HK-2 (cell line): Measurements from ENCODE around the gene SLC41A2.
"Not testable (repeated sequence)": the region's sequence is repeated elsewhere in the genome, so short reads cannot be mapped to it uniquely, and the experiment has no call there.

Experiments used
- DNase-seq: peaks from one replicate; pipeline ENCODE4 v3.0.0-alpha.2; 2018; ENCODE audit not compliant: unreplicated experiment

SLC41A2 gene

GRCh38 chr12:104964167-104964855, 6.2 kb upstream of the SLC41A2 start:
- no peak for DNase-seq

DNA sequence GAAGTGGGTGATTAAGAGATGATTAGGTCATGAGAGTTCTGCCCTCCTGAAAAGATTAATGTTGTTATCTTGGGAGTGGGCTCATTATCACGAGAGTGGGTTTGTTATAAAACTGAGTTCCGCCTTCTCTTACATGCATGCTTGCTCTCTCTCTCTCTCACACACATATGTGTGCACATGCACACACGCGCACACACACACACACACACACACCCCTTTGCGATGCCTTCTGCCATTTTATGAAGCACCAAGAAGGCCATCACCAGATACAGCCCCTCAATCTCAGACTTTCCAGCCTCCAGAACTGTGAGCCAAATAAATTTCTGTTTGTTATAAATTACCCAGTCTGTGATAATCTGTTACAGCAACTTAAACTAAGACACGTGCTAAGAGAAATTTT, 5.7 kb upstream of the SLC41A2 start:
- DNase-seq: no peak

DNA sequence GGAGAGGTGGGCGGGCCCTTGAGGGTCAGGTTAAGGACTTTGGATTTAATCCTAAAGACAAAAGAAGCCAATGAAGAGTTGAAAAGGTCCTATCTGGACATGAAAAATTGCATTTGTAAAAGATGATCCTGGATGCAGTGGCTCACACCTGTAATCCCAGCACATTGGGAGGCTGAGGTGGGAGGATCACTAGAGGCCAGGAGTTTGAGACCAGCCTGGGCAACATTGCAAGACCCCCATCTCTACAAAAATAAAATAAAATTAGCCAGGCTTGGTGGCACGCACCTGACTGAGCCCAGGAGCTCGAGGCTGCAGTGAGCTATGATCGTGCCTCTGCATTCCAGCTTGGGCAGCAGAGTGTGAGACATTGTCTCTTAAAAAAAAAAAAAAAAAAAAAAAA, 2.4 kb upstream of the SLC41A2 start:
- no peak for DNase-seq

- DNase-seq: no peak
Observed at GRCh38 chr12:104959335-104959841, 1.3 kb upstream of the SLC41A2 start.

DNA sequence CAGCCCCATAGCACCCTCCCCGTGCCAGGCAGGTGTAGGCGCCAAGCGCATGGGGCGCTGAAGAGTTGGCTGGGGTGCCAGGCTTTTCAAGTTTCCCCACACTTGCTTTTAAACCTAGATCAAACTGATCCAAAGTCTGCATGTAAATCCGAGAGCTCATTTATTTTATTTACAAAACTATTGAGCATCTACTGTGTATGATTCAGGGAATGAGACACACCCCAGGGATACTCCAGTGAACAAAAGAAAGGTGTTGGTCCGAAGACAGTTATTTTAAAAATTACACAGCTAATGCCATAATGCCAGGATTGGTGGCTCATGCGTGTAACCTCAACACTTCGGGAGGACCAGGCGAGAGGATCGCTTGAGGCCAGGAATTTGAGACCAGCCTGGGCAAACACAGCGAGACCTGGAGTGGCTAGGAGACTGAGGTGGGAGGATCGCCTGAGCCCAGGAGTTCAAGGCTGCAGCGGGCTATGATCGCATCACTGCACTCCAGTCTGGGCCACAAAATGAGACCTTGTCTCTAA, 780 bp upstream of the SLC41A2 start:
- peak; percentile 65 for DNase-seq

DNA sequence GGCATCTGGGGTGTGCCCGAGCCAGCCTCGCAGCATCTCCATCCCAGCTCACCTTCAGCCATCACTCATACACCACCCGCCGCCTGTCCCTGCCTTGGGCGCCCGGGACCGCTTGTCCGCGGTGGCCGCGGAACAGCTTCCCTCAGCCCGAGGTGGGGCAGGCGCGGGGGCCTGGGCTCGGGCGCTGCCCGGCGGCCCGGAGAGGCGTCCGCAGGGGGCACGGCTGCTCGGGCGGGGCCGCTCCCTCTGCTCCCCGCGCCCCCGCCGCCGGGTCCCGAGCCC, 430 bp downstream of the SLC41A2 start:
- DNase-seq: no peak

GRCh38 chr12:104956870-104957718, 996 bp downstream of the SLC41A2 start:
- no peak for DNase-seq

DNA sequence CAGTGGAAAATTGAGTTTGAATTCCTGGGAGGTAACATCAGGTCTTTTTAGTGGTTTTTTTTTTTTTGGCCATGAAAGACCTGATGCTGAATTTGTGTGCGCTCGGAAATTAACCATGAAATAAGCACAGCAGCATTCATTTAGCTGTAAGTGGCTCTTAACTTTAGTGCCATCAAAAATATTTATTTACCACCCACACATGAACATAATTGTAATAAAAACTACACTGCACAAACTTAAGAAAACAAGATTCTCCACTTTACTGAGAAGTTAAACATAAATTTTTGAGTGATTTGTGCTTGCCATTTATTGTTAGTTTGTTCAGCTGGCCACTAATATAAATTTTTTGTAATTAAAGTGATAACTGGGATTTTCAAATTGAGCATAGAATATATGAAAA, 2.4 kb downstream of the SLC41A2 start:
- DNase-seq: no peak

- DNase-seq: no peak
Observed at GRCh38 chr12:104953323-104953722, 4.8 kb downstream of the SLC41A2 start.

DNA sequence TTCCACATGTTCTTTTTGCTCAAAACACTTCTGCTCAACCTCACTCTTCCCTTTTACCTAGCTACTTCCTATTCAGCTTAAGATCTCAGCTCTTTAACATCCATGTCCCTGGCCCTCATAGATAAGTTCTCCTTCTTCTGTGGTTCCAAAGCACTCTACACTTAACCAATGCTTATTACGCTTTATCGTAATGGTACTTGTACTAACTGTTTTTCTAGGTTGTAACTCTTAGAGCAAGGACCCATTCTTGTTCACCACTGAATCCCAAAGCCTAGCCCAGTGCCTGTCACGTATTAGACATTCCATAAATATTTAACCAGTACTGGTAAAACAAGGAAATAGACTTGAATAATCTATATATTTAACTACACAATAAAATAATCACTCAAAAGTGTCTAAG, 5.3 kb downstream of the SLC41A2 start:
- DNase-seq: no peak

DNA sequence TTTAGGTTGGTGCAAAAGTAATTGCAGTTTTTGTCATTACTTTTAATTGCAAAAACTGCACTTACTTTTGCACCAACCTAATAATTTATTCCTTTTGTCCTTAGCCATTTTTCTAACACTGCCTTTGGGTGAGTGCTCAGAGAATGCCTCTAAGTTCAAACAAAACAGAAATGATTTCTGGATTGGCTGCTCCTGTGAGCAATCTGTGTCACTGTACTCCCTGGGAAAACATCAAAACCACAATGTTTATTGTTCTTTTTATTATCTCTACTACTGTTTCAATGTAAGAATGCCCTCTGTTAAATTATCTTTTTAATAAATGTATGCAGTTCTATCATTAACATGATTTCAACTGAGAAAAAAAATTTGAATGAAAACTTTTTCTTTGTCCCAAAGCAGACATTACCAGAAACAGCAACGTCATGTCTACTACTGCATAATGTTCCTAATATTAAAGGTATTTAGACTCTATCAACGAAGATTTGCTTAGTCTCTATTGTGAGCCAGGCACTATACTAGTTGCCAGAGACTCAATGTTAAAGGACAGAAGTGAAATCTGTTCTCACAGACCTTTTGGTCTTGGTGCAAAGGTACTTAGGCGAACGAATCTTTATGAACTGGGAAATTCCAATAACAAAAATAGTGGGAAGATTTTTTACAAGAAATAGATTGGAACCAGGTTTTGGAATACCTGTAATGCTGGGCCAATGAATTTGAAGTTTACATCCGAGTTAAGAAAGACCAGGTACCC, 6.2 kb downstream of the SLC41A2 start:
- DNase-seq: no peak

- DNase-seq: not testable (repeated sequence)
Observed at GRCh38 chr12:104948716-104949115, 9.4 kb downstream of the SLC41A2 start.

DNA sequence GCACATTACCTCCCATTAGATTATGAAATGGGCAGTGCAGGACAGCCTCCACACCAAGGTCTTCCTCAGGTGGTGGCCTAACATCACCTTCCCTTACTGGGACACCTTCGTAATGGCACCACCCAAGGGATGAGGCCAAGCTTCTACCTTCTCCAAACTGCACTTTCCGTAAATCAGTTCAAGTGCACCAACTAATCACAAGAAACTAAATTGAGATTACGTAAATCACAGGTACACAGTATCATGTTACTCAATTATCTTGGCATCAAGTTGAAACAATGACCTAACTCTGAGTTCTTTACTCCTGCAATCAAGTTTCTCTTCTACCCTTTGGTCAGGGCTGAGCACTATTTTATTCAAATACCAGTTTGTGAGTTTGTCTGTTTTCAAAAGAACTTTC, 13.8 kb downstream of the SLC41A2 start:
- no peak for DNase-seq

GRCh38 chr12:104943401-104943800, 14.7 kb downstream of the SLC41A2 start:
- not testable (repeated sequence) for DNase-seq

DNA sequence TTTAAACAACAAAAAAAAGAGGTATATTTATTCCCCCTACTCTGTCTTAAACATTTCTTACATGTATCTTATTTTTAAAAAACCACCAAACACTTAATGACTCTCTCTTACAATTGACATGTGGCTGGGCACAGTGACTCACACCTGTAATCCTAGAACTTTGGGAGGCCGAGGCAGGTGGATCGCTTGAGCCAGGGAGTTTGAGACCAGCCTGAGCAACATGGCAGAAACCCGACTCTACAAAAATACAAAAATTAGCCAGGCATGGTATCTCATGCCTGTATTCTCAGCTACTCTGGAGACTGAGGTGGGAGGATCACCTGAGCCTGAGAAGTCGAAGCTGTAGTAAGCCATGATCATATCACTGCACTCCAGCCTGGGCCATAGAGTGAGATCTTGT, 16.0 kb downstream of the SLC41A2 start:
- DNase-seq: no peak

DNA sequence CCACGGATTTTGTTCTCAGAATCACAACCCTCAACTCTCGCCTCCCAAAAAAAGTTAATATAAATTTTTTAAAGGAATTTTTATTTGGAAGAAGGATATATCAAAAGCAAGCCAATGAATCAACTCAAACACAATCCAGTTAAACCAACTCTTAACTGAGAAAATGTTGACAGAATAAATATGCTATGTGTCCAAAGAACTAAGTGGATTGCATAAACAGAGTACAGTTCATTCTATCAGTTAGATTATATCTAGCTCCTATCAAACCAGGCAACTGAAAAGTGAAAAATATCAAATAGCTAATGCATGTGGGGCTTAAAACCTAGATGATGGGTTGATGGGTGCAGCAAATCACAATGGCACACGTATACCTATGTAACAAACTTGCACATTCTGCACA, 16.6 kb downstream of the SLC41A2 start:
- DNase-seq: no peak

DNA sequence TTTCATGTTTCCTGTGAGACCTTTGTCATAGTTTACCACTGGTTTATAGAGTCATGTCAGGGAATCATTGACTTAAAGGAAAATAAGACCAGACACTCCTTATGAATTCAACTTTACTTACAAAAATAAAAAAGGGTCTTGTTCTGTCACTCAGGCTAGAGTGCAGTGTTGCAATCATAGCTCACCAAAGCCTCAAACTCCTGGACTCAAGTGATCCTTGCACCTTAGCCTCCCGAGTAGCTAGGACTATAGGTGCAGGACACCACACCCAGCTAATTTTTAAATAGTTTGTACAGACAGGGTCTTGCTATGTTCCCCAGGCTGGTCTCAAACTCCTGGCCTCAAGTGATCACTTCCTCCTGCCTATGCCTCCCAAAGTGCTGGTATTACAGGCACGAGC, 19.0 kb downstream of the SLC41A2 start:
- DNase-seq: no peak

DNA sequence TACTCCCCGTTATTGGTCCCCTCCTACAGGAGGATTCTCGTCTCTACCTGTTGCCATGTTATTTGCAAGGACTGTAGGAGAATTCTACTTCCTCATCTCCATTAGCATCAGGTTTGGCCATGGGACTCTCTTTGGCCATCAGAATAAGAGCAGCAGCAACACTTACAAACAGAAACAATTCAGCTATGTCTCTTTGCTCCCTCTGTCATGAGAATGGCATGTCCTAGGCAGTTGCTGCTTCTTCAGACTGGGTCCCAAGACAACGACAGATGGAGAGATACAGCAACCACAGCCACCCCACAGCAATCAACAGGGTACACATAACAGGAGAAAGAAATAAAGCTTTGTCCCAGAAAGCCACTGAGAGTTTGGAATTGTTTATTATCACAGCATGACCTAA, 19.7 kb downstream of the SLC41A2 start:
- DNase-seq: no peak

DNA sequence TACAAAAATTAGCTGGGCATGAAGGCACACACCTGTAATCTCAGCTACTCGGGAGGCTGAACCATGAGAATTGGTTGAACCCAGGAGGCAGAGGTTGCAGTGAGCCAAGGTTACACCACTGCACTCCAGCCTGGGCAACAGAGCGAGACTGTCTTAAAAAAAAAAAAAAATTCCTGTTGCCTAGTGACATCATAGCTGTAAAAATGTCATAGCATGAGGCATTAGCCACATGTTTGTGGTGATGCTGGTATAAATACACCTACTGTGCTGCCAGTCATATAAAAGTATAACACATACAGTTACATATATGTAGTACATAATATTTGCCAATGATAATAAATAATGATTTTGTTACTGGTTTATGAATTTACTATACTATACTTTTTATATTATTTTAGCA, 22.2 kb downstream of the SLC41A2 start:
- DNase-seq: no peak

DNA sequence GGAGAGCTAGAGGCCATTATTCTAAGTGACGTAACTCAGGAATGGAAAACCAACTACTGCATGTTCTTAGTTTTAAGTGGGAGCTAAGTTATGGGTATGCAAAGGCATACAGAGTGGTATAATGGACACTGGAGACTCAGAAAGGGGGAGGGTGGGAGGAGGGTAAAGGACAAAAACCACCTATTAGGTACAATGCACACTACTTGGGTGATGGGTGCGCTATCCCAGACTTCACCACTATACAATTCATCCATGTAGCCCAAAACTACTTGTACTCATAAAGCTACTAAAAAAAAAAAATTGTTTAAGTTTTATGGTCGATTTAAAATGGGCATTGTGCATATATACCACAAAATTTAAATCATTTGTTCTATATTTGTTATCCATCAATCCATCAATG, 24.3 kb downstream of the SLC41A2 start:
- no peak for DNase-seq

GRCh38 chr12:104933128-104933527, 25.0 kb downstream of the SLC41A2 start:
- DNase-seq: no peak
